GM12873 (cell line): ENCODE results near the gene ZDHHC24.

Experiments
- CTCF ChIP-seq: IDR thresholded peaks from 2 replicates; pipeline ENCODE4 v1.5.1; 2012; ENCODE audit warnings: low read depth, mild to moderate bottlenecking, moderate library complexity, low read length, control low read depth; ENCODE audit not compliant: insufficient read depth; ENCODE audit errors: missing control alignments

The ZDHHC24 gene

GRCh38 chr11:66477263-66478201 is 68.3 kb downstream of the ZDHHC24 start:
- TF ChIP-seq CTCF, result no peak

- no peak for TF ChIP-seq CTCF
Observed at GRCh38 chr11:66476841-66477251, 69.0 kb downstream of the ZDHHC24 start.

DNA sequence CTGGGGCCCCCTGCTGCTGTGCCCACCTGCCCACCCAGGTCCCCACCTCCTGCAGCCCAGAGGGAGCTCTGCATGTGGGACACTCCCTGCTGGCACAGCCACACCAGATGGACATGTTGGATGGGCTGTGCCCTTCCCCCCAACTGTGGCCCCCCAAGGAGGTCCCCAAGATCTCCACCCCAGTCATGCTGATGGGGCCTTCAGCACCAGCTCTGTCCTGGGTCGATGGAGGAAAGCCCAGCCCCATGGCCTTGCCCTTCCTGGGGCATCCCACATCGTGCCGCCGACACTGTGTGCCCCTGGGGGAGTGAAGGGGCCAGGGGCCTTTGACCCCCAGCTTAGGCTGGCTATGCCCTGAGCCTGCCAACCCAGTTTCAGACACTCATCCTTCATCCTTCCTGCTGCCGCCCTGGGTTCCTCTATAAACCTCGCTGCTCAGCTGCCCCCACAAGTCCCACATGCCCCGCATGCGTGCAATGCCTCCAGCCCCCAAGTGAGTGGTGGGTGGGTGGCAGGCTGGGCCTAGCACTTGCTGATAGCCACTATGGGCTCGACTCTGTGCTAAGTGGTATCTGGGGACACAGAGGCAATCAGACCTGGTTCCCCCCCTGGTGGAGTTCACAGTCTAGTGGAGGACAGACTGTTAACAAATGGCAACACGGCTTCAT is 69.5 kb downstream of the ZDHHC24 start:
- no peak for TF ChIP-seq CTCF

- no peak for TF ChIP-seq CTCF
Observed at GRCh38 chr11:66475349-66476172, 70.3 kb downstream of the ZDHHC24 start.

- no peak for TF ChIP-seq CTCF
Observed at GRCh38 chr11:66473608-66474515, 72.0 kb downstream of the ZDHHC24 start.

- TF ChIP-seq CTCF, result no peak
Observed at GRCh38 chr11:66473167-66473566, 72.7 kb downstream of the ZDHHC24 start.
